ENCODE data around the gene ACER3.

GRCh38 chr11:77031599-77031998 lies 170.9 kb downstream of the ACER3 start:
- no peak for TF ChIP-seq POLR2AphosphoS5 (IDR thresholded peaks at IDR 0.05)
- TF ChIP-seq EP300 (IDR thresholded peaks at IDR 0.05): no peak
- no peak for TF ChIP-seq CTCF (IDR thresholded peaks at IDR 0.05)
- TF ChIP-seq POLR2A (IDR thresholded peaks at IDR 0.05): no peak
